RWPE2 (cell line): ENCODE data around the gene HOXC9.
A peak's percentile ranks its signal among the peaks of the same experiment; 100 is the strongest.

Experiments
- ATAC-seq: fragments of 200-7000 bp; cut with Tn5 transposase; 3 replicates; pipeline ENCODE4 v1.9.1; 2021; ENCODE audit warnings: low read depth
- DNase-seq: peaks from one replicate; pipeline ENCODE4 v3.0.0-alpha.2; 2020; ENCODE audit warnings: low spot score
- H3K27ac ChIP-seq: fragments of 450-650 bp; 2 replicates; pipeline ENCODE4 v1.5.1; 2017; ENCODE audit warnings: mild to moderate bottlenecking; ENCODE audit not compliant: poor library complexity, severe bottlenecking
- H3K27me3 ChIP-seq: fragments of 250-450 bp; sonication (Bioruptor Pico); 2 replicates; pipeline ENCODE4 v1.5.1; 2021; ENCODE audit warnings: mild to moderate bottlenecking, moderate library complexity; ENCODE audit not compliant: insufficient read depth, poor library complexity, severe bottlenecking
- H3K36me3 ChIP-seq: fragments of 250-450 bp; sonication (Bioruptor Pico); 2 replicates; pipeline ENCODE4 v1.5.1; 2020; ENCODE audit warnings: low read depth, mild to moderate bottlenecking, moderate library complexity
- H3K4me1 ChIP-seq: fragments of 250-450 bp; sonication (Bioruptor Pico); 2 replicates; pipeline ENCODE4 v1.5.1; 2021; ENCODE audit warnings: mild to moderate bottlenecking, moderate library complexity; ENCODE audit not compliant: insufficient read depth, poor library complexity, severe bottlenecking
- H3K4me3 ChIP-seq: fragments of 250-450 bp; sonication (Bioruptor Pico); 2 replicates; pipeline ENCODE4 v1.5.1; 2021; ENCODE audit warnings: mild to moderate bottlenecking, moderate library complexity; ENCODE audit not compliant: severe bottlenecking
- H3K9me3 ChIP-seq: fragments of 250-450 bp; sonication (Bioruptor Pico); 2 replicates; pipeline ENCODE4 v1.5.1; 2021; ENCODE audit warnings: mild to moderate bottlenecking, moderate library complexity; ENCODE audit not compliant: severe bottlenecking
- TF ChIP-seq, protein P1 (sequence below): fragments of 450-650 bp; IDR thresholded peaks from one replicate; pipeline ENCODE4 v1.5.1; 2017; ENCODE audit warnings: mild to moderate bottlenecking, moderate library complexity; ENCODE audit not compliant: poor library complexity, severe bottlenecking

Gene HOXC9

DNA sequence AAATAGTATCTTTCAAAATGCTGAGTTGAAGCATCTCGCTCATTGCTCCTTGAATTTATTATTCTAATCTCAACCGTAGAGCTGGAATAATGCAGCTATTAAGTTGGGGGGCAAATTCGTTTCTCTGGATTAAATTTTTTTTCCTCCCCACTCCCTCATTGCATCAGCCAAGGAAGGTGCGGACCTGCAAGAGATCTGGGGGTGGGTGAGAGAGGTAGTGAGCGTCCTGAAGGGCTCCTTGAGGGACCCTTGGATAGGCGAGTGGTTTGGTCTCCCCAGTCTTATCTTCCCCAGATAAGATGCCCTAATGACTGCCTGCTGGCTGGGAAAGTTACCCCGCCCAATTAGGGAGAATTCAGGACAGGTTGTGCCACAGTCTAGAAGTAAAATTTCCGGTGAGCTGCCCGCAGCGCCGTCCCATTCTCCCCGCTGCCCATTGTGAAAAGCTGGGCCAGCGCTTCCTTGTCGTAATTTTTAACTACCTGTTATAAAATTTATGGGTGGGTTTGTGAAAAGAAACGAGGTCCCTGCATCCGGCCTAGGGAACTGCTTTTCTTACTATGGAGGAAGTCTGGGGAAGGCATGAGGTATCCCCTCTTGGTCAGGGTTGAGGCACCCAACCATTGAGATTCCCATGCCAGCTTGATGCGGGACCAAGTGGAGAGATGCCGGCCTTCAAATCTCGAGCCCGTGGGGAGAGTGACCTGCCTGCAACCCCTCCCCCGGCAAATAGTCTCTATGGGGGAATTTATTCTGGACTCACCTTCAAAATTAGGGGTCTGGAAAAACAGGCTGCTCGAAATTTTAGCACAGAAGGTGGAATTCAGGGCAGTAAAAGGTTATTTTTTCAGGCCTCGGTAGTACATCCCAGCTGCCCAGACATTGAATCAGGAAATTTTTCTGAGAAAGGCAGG lies 15.3 kb downstream of the HOXC9 start:
- no peaks in the 10 kb centered on the region for H3K4me1 ChIP-seq
- TF ChIP-seq, protein P1, sequence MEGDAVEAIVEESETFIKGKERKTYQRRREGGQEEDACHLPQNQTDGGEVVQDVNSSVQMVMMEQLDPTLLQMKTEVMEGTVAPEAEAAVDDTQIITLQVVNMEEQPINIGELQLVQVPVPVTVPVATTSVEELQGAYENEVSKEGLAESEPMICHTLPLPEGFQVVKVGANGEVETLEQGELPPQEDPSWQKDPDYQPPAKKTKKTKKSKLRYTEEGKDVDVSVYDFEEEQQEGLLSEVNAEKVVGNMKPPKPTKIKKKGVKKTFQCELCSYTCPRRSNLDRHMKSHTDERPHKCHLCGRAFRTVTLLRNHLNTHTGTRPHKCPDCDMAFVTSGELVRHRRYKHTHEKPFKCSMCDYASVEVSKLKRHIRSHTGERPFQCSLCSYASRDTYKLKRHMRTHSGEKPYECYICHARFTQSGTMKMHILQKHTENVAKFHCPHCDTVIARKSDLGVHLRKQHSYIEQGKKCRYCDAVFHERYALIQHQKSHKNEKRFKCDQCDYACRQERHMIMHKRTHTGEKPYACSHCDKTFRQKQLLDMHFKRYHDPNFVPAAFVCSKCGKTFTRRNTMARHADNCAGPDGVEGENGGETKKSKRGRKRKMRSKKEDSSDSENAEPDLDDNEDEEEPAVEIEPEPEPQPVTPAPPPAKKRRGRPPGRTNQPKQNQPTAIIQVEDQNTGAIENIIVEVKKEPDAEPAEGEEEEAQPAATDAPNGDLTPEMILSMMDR: no peak
- H3K27ac ChIP-seq: no peak overlapping the region
- ATAC-seq: no peak
- peaks cover 77% of the 10 kb centered on the region for H3K27me3 ChIP-seq
- DNase-seq: no peak
- H3K36me3 ChIP-seq: no peaks in the 10 kb centered on the region
- H3K4me3 ChIP-seq: no peak overlapping the region
- no peaks in the 10 kb centered on the region for H3K9me3 ChIP-seq

DNA sequence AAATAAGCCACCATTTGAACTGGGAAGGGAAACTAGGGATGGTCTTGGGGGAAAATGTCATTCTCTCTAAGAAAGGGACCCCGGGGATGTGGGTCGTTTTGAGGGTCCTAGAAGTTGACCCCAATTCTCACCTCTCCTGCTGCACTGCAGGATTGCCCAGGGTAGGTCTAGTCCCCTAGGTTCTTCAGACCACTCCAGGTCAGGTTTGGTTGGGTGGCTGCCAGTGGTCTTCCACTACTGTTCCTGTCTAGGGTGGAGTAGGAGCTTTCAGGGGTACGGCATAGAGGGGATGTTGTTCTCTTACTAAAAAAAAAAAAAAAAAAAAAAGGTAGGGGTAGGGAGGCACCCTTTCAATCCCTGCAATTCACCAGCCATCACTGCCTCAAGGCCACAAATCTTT lies 16.1 kb downstream of the HOXC9 start:
- H3K4me3 ChIP-seq: peak overlapping the region; percentile 44
- TF ChIP-seq, protein P1: no peak
- no peak for ATAC-seq
- peaks cover 76% of the 10 kb centered on the region for H3K27me3 ChIP-seq
- no peak for DNase-seq
- no peaks in the 10 kb centered on the region for H3K36me3 ChIP-seq
- no peaks in the 10 kb centered on the region for H3K9me3 ChIP-seq
- H3K27ac ChIP-seq: peak overlapping the region; percentile 31
- H3K4me1 ChIP-seq: no peaks in the 10 kb centered on the region

DNA sequence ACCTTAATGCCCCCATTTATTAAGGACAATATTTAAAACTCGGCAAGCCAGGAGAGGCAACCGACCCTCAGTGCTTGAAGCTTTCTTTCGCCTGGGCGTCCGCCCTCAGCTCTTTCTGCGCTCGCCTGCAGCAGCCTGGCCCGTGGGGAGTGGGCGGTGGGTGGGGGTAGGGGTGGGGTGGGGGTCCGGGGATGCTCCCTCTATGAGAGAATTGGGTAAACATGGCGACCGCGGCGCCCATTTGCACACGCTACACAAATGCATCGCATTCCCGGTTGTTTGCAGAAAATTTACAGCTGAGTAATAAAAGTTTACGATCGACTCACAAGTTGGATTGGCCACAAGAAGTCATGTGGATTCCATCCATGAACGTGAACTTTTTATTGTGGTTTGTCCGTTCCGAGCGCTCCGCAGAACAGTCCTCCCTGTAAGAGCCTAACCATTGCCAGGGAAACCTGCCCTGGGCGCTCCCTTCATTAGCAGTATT lies 16.6 kb downstream of the HOXC9 start:
- no peaks in the 10 kb centered on the region for H3K4me1 ChIP-seq
- H3K27ac ChIP-seq: peak overlapping the region; percentile 31
- DNase-seq: no peak
- H3K27me3 ChIP-seq: peaks cover 74% of the 10 kb centered on the region
- TF ChIP-seq, protein P1: no peak
- H3K4me3 ChIP-seq: peak overlapping the region; percentile 44
- no peaks in the 10 kb centered on the region for H3K36me3 ChIP-seq
- peak; percentile 26 for ATAC-seq
- H3K9me3 ChIP-seq: no peaks in the 10 kb centered on the region

DNA sequence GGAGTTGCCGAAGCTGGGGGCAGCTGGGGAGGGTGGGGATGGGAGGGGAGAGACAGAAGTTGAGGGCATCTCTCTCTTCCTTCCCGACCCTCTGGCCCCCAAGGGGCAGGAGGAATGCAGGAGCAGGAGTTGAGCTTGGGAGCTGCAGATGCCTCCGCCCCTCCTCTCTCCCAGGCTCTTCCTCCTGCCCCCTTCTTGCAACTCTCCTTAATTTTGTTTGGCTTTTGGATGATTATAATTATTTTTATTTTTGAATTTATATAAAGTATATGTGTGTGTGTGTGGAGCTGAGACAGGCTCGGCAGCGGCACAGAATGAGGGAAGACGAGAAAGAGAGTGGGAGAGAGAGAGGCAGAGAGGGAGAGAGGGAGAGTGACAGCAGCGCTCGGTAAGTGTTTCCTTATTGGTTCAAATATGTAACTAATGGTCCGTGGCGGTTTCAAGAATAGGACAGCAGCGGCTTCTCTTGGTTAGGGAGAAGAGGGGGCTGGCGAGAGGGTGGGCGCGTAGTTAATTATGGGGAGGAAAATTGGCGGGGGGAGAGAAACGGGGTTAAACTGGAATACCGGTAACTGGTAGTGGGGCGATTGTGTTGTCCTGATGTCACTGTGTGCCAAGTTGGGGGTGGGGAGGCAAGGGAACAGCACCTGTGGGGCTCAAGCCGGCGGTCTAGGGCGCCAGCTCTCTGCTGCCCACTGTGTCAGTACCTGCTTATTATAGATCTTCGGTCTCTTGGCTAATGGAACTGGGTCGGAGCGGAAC lies 17.2 kb downstream of the HOXC9 start:
- no peaks in the 10 kb centered on the region for H3K36me3 ChIP-seq
- no peaks in the 10 kb centered on the region for H3K9me3 ChIP-seq
- TF ChIP-seq, protein P1: no peak
- no peak for DNase-seq
- peaks cover 76% of the 10 kb centered on the region for H3K27me3 ChIP-seq
- H3K27ac ChIP-seq: peak overlapping the region; percentile 31
- no peaks in the 10 kb centered on the region for H3K4me1 ChIP-seq
- peak; percentile 48 for ATAC-seq
- peak overlapping the region; percentile 44 for H3K4me3 ChIP-seq
